H1 (cell line): ENCODE results near the gene TIMELESS. TPM values are rescaled to one million over a fixed set of nuclear protein-coding genes. Genes with fewer than 3 reads are reported as not detected.
A peak's percentile ranks its signal among the peaks of the same experiment; 100 is the strongest.

ENCODE experiments used
- BACH1 ChIP-seq: IDR thresholded peaks from 2 replicates; pipeline ENCODE4 v1.6.1; 2012; ENCODE audit warnings: low read length, improper control_type of control experiment
- CEBPB ChIP-seq: IDR thresholded peaks from 2 replicates; pipeline ENCODE4 v1.6.1; 2012; ENCODE audit warnings: low read depth, low read length
- E2F6 ChIP-seq: IDR thresholded peaks from 2 replicates; pipeline ENCODE4 v1.6.1; 2012; ENCODE audit warnings: inconsistent platforms
- HDAC2 ChIP-seq, 2 experiments: fragments of 300-600 bp in 1 of 2; sonication (generic) in 1 of 2; IDR thresholded peaks; 2 replicates each; pipeline ENCODE4 v1.6.1; 2011 to 2012; ENCODE audit warnings: low read depth in 2 of 2, low read length in 2 of 2, mild to moderate bottlenecking in 2 of 2, moderate library complexity in 2 of 2, borderline replicate concordance in 1 of 2, inconsistent platforms in 1 of 2
- KDM1A ChIP-seq: fragments of 200-600, 300-600 bp; sonication (generic); IDR thresholded peaks from 2 replicates; pipeline ENCODE4 v1.7.1; 2016; ENCODE audit warnings: mild to moderate bottlenecking, low read length, borderline replicate concordance
- RNF2 ChIP-seq: fragments of 200-900, 300-1000 bp; sonication (generic); IDR thresholded peaks from 2 replicates; pipeline ENCODE4 v1.7.1; 2016; ENCODE audit warnings: borderline replicate concordance, low read depth, mild to moderate bottlenecking, antibody characterized with exemption, low read length; ENCODE audit not compliant: poor library complexity, severe bottlenecking; ENCODE audit errors: missing control alignments
- SP1 ChIP-seq: IDR thresholded peaks from 2 replicates; pipeline ENCODE4 v1.6.1; 2011; ENCODE audit warnings: low read depth, low read length
- TEAD4 ChIP-seq: IDR thresholded peaks from 2 replicates; pipeline ENCODE4 v1.6.1; 2012; ENCODE audit warnings: low read depth, low read length, inconsistent platforms, mixed read lengths
- polyA plus RNA-seq, 7 experiments: library from polyadenylated mRNA; depleted of rRNA in 3 of 7; stranded (reverse) in 5 of 7; unstranded in 2 of 7; fragments of >200 nt in 5 of 7; fragments of 200-250 nt in 2 of 7; gene quantifications; 1 replicate in 5 of 7; 2 replicates in 1 of 7; 4 replicates in 1 of 7; pipeline versions ENCODE4 v1.2.1 to v1.2.3, GENCODE V29; 2011 to 2013; ENCODE audit warnings: missing spikeins in 2 of 7, mixed read lengths in 2 of 7
- total RNA-seq: library from RNA; stranded (reverse); fragmentation: NEBNext Ultra II Directional; extraction: Animal tissue kit (Norgen Biotek cat#: 25700); gene quantifications from 2 replicates; pipeline ENCODE4 v1.2.1, GENCODE V29; 2021

TIMELESS gene
- total and polyA plus RNA-seq, 2 of the 8 experiments (the other 6 are each of a cell fraction or from before 2014, with no cell fraction given), result 17.1 to 86.7 TPM

GRCh38 chr12:56488041-56488955 lies 39.1 kb upstream of the TIMELESS start, which contains the start of gene GLS2 (continued):
- peak; percentile 100 for TF ChIP-seq E2F6
- TF ChIP-seq KDM1A, result peak; percentile 41; the same call in 1 of the 2 replicates
- TF ChIP-seq CEBPB, result peak; percentile 83
- peak; percentile 13; the same call in 1 of the 2 replicates for TF ChIP-seq BACH1
- TF ChIP-seq TEAD4, result no peak
- peak in 1 of 2 experiments; percentile 92; a peak in 2 of 4 replicates for TF ChIP-seq HDAC2 (IDR thresholded peaks at IDR 0.05; ENCODE audit: borderline replicate concordance in 1 of 2, low read depth in 2 of 2, low read length in 2 of 2)
- TF ChIP-seq SP1, result peak; percentile 88
- peak; percentile 78 for TF ChIP-seq RNF2
